Measurements from ENCODE around the gene ARID5B.
A peak's percentile ranks its signal among the peaks of the same experiment; 100 is the strongest.

The ARID5B gene

GRCh38 chr10:62057850-62058249 lies 156.4 kb downstream of the ARID5B start:
- DNase-seq: no peak

- DNase-seq: no peak
These were observed 157.0 kb downstream of the ARID5B start for GRCh38 chr10:62058476-62058875.

- DNase-seq: no peak
These were observed 157.4 kb downstream of the ARID5B start for GRCh38 chr10:62058896-62059216.

GRCh38 chr10:62059217-62059920 lies 157.9 kb downstream of the ARID5B start:
- peak in 1 of 2 experiments; percentile 12 for DNase-seq

GRCh38 chr10:62062028-62062427 lies 160.5 kb downstream of the ARID5B start:
- no peak for DNase-seq

GRCh38 chr10:62062752-62063512 lies 161.4 kb downstream of the ARID5B start:
- DNase-seq: no peak

GRCh38 chr10:62063795-62064472 lies 162.4 kb downstream of the ARID5B start:
- no peak for DNase-seq

GRCh38 chr10:62067560-62067959 lies 166.1 kb downstream of the ARID5B start:
- no peak for DNase-seq

- no peak for DNase-seq
These were observed 167.0 kb downstream of the ARID5B start for GRCh38 chr10:62068464-62068863.

GRCh38 chr10:62069452-62070178 lies 168.1 kb downstream of the ARID5B start:
- DNase-seq: no peak

GRCh38 chr10:62071846-62072281 lies 170.4 kb downstream of the ARID5B start:
- DNase-seq: no peak

GRCh38 chr10:62072901-62073300 lies 171.4 kb downstream of the ARID5B start:
- DNase-seq: no peak

- DNase-seq: peak in 1 of 2 experiments; percentile 4
These were observed 171.9 kb downstream of the ARID5B start for GRCh38 chr10:62073429-62073828.

- DNase-seq: no peak
These were observed 173.9 kb downstream of the ARID5B start for GRCh38 chr10:62075414-62075813.

GRCh38 chr10:62075912-62076311 lies 174.4 kb downstream of the ARID5B start:
- no peak for DNase-seq

- no peak for DNase-seq
These were observed 175.4 kb downstream of the ARID5B start for GRCh38 chr10:62076891-62077290.

- no peak for DNase-seq
These were observed 176.0 kb downstream of the ARID5B start for GRCh38 chr10:62077330-62078015.

- no peak for DNase-seq
These were observed 178.5 kb downstream of the ARID5B start for GRCh38 chr10:62079885-62080559.

- no peak for DNase-seq
These were observed 179.4 kb downstream of the ARID5B start for GRCh38 chr10:62080905-62081304.

GRCh38 chr10:62081341-62082270 lies 180.1 kb downstream of the ARID5B start:
- DNase-seq: no peak

GRCh38 chr10:62082271-62082656 lies 180.8 kb downstream of the ARID5B start:
- DNase-seq: no peak
